Measurements from ENCODE around the gene FLRT3. TPM values are rescaled to one million over a fixed set of nuclear protein-coding genes. Genes with fewer than 3 reads are reported as not detected.

The FLRT3 gene
- total and polyA plus RNA-seq, 9 of the 15 experiments (the other 6 are each of a cell fraction or from before 2014, with no cell fraction given), result 0.04 TPM; not detected in 8

DNA sequence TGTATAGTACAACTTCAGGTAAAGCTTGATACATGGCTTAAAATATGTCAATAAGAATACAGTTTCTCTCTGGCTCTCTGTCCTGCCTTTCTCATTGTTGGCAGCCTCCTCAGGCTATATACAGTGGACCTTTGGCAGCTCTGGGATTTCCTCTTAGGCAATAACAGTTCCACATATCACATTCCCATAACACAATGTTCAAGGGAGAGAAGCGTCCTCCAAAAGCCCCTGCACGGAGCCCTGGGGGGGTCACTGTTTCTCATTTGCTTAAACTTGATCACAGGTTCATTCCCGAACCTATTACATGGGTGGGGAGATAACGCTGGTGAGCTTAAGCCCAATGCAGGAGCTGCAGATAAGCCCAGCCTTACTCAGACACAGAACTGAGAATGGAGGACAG is 4.4 kb upstream of the FLRT3 start:
- no peaks in the 10 kb centered on the region for H3K4me1 ChIP-seq (replicated peaks in 1 of 2; ENCODE audit: control insufficient read depth in 2 of 2, insufficient read depth in 2 of 2, low read length in 2 of 2)
- whole genome bisulfite sequencing (ENCODE audit: insufficient coverage, low coverage, missing lambda C conversion rate), result 0% methylated on average over 3 of the region's 4 CpGs
- FAIRE-seq (no peak), DNase-seq (ENCODE audit: extremely low read depth in 1 of 4, low spot score in 3 of 4) (no peak), ATAC-seq (no peak)
- no peaks in the 10 kb centered on the region for H3K9me1 ChIP-seq (ENCODE audit: control insufficient read depth, insufficient read depth, low read length)
- CTCF ChIA-PET (ENCODE audit: low intra/inter-chr PET ratio), result no interaction called here
- no peaks in the 10 kb centered on the region for H3K79me2 ChIP-seq (ENCODE audit: control insufficient read depth, insufficient read depth, low read length)
- no TSS peak for BruUV-seq (replicated peaks)
- no peaks in the 10 kb centered on the region for H3K36me3 ChIP-seq (ENCODE audit: control insufficient read depth, insufficient read depth, low read length)
- intact Hi-C loops (cut with micrococcal nuclease), result no loop called here
- TF ChIP-seq FOS (IDR thresholded peaks at IDR 0.05; ENCODE audit: extremely low read depth, insufficient read length) (no peak), TBP (optimal IDR thresholded peaks at IDR 0.05; ENCODE audit: low read depth, low read length) (no peak), SMARCC2 (IDR thresholded peaks at IDR 0.05; ENCODE audit: low read depth) (no peak), NCOA6 (IDR thresholded peaks at IDR 0.05) (no peak), BACH1 (tag; IDR thresholded peaks at IDR 0.05) (no peak), ZNF696 (CRISPR knock-in tag; conservative IDR thresholded peaks at IDR 0.05) (no peak), CCNT2 (IDR thresholded peaks at IDR 0.05; ENCODE audit: borderline replicate concordance, extremely low read depth, insufficient read length, low read depth, low read length) (no peak)
- no peak overlapping the region for H3K4me3 ChIP-seq
- POLR2A ChIA-PET, result no interaction called here
- no peak overlapping the region for H2AFZ ChIP-seq (ENCODE audit: low read depth, low read length)
- H4K20me1 ChIP-seq (replicated peaks; ENCODE audit: control insufficient read depth, insufficient read depth, low read length), result no peaks in the 10 kb centered on the region
- no peak overlapping the region for H3K9ac ChIP-seq (ENCODE audit: insufficient read depth in 1 of 2, low read depth in 2 of 2, low read length in 2 of 2)
- H3K9me3 ChIP-seq (replicated peaks; ENCODE audit: control insufficient read depth, insufficient read depth, low read depth, low read length), result no peaks in the 10 kb centered on the region
- in situ Hi-C loops (cut with MboI), result no loop called here
- H3K27me3 ChIP-seq (ENCODE audit: control insufficient read depth in 2 of 2, insufficient read depth in 2 of 2, low read length in 2 of 2), result no peaks in the 10 kb centered on the region
- no peak overlapping the region for H3K4me2 ChIP-seq (ENCODE audit: insufficient read depth, low read length)
- H3K27ac ChIP-seq (ENCODE audit: extremely low read depth, low read depth, low read length), result no peak overlapping the region

DNA sequence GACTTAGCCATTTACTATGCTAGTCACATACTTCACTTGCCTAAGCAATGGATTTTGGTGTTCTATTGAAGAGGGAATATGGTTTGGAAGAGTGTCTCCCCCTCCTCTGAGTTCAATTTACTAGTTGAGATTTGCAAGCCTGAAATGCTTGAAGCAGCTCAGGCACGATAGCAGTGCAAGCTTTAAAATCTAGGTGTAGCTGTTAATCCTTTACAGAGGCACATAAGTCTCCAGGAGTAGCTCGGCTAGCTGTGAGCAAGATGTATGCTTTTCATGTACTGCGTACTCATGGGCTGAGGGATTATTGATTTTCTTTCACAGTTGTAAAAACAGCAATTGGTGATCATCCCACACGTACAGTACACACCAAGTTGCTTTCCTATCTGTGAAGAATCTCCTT is 726 bp downstream of the FLRT3 start:
- WGBS (ENCODE audit: insufficient coverage, low coverage, missing lambda C conversion rate), result 0% methylated on average over 4 of the region's 4 CpGs
- Histone ChIP-seq H3K4me3 (no peak overlapping the region), H3K79me2 (ENCODE audit: control insufficient read depth, insufficient read depth, low read length) (no peaks in the 10 kb centered on the region), H3K36me3 (ENCODE audit: control insufficient read depth, insufficient read depth, low read length) (no peaks in the 10 kb centered on the region), H3K9ac (ENCODE audit: insufficient read depth in 1 of 2, low read depth in 2 of 2, low read length in 2 of 2) (no peak overlapping the region), H3K9me3 (replicated peaks; ENCODE audit: control insufficient read depth, insufficient read depth, low read depth, low read length) (no peaks in the 10 kb centered on the region), H3K4me2 (ENCODE audit: insufficient read depth, low read length) (no peak overlapping the region), H3K27ac (ENCODE audit: extremely low read depth, low read depth, low read length) (no peak overlapping the region), H3K4me1 (replicated peaks in 1 of 2; ENCODE audit: control insufficient read depth in 2 of 2, insufficient read depth in 2 of 2, low read length in 2 of 2) (no peaks in the 10 kb centered on the region), H2AFZ (ENCODE audit: low read depth, low read length) (no peak overlapping the region), H4K20me1 (replicated peaks; ENCODE audit: control insufficient read depth, insufficient read depth, low read length) (no peaks in the 10 kb centered on the region), H3K9me1 (ENCODE audit: control insufficient read depth, insufficient read depth, low read length) (no peaks in the 10 kb centered on the region), H3K27me3 (ENCODE audit: control insufficient read depth in 2 of 2, insufficient read depth in 2 of 2, low read length in 2 of 2) (no peaks in the 10 kb centered on the region)
- CTCF ChIA-PET (ENCODE audit: low intra/inter-chr PET ratio), result no interaction called here
- no TSS peak for BruUV-seq (replicated peaks)
- DNase-seq (ENCODE audit: extremely low read depth in 1 of 4, low spot score in 3 of 4), result no peak
- intact Hi-C loops (cut with micrococcal nuclease) (no loop called here), in situ Hi-C loops (cut with MboI) (no loop called here)
- POLR2A ChIA-PET, result no interaction called here
- no peak for ATAC-seq
- FAIRE-seq, result no peak
- TF ChIP-seq, protein P1, sequence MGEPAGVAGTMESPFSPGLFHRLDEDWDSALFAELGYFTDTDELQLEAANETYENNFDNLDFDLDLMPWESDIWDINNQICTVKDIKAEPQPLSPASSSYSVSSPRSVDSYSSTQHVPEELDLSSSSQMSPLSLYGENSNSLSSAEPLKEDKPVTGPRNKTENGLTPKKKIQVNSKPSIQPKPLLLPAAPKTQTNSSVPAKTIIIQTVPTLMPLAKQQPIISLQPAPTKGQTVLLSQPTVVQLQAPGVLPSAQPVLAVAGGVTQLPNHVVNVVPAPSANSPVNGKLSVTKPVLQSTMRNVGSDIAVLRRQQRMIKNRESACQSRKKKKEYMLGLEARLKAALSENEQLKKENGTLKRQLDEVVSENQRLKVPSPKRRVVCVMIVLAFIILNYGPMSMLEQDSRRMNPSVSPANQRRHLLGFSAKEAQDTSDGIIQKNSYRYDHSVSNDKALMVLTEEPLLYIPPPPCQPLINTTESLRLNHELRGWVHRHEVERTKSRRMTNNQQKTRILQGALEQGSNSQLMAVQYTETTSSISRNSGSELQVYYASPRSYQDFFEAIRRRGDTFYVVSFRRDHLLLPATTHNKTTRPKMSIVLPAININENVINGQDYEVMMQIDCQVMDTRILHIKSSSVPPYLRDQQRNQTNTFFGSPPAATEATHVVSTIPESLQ (CRISPR knock-in tag; IDR thresholded peaks at IDR 0.05), result no peak
- no peak for TF ChIP-seq MTF1 (CRISPR knock-in tag; IDR thresholded peaks at IDR 0.05; ENCODE audit: borderline replicate concordance)
- no peak for TF ChIP-seq RBM15 (IDR thresholded peaks at IDR 0.05; ENCODE audit: insufficient read depth, low read length)
- no peak for TF ChIP-seq FOS (IDR thresholded peaks at IDR 0.05; ENCODE audit: extremely low read depth, insufficient read length)
